Upper lobe of left lung (tissue), 6 donors: Measurements from ENCODE around the gene HPX. TPM values are rescaled to one million over a fixed set of nuclear protein-coding genes. Genes with fewer than 3 reads are reported as not detected.

Experiments used
- ATAC-seq, 2 donors: fragments of 200-7000 bp; cut with Tn5 transposase; one replicate each; pipeline ENCODE4 v1.9.1; 2022; ENCODE audit warnings: mild to moderate bottlenecking in 2 of 2, moderate library complexity in 2 of 2; ENCODE audit not compliant: low FRiP score in 2 of 2
- DNase-seq, 2 donors: peaks; one replicate each; pipeline ENCODE4 v3.0.0-alpha.2; 2019 to 2020
- H3K27ac ChIP-seq, 4 donors: fragments of 200-600 bp; sonication (generic); one replicate each; pipeline ENCODE4 v1.5.1; 2016 to 2019
- H3K27me3 ChIP-seq, 4 donors: fragments of 200-600 bp; sonication (generic); one replicate each; pipeline ENCODE4 v1.5.1; 2017 to 2019
- H3K36me3 ChIP-seq, 4 donors: fragments of 200-600 bp; sonication (generic); one replicate each; pipeline ENCODE4 v1.5.1; 2016 to 2019
- H3K4me1 ChIP-seq, 4 donors: fragments of 200-600 bp; sonication (generic); one replicate each; pipeline ENCODE4 v1.5.1; 2018 to 2019
- H3K4me3 ChIP-seq, 4 donors: fragments of 200-600 bp; sonication (generic); one replicate each; pipeline ENCODE4 v1.5.1; 2017 to 2019; ENCODE audit warnings: mild to moderate bottlenecking in 2 of 4, moderate library complexity in 1 of 4
- H3K9me3 ChIP-seq, 4 donors: fragments of 200-600 bp; sonication (generic); one replicate each; pipeline ENCODE4 v1.5.1; 2018 to 2019
- CTCF ChIP-seq, 6 experiments: fragments of 450-650 bp in 4 of 6; fragments of 200-600 bp in 2 of 6; sonication (generic) in 2 of 6; IDR thresholded peaks; one replicate each; pipeline ENCODE4 v1.5.1; 2016 to 2019; ENCODE audit warnings: antibody characterized with exemption in 6 of 6
- EP300 ChIP-seq, 4 donors: sonication (generic); formaldehyde crosslinking; IDR thresholded peaks; one replicate each; pipeline ENCODE4 v1.5.1; 2017; ENCODE audit warnings: antibody characterized with exemption in 4 of 4, control low read depth in 2 of 4
- POLR2A ChIP-seq, 4 donors: fragments of 450-650 bp; IDR thresholded peaks; one replicate each; pipeline ENCODE4 v1.5.1; 2016 to 2017; ENCODE audit warnings: antibody characterized with exemption in 4 of 4, mild to moderate bottlenecking in 2 of 4
- POLR2AphosphoS5 ChIP-seq, 2 donors: sonication (generic); formaldehyde crosslinking; IDR thresholded peaks; one replicate each; pipeline ENCODE4 v1.5.1; 2017; ENCODE audit warnings: antibody characterized with exemption in 2 of 2
- WGBS, 2 donors: methylation state at CpG; one replicate each; pipeline ENCODE4 v1.1.5; 2017 to 2018; 5-methylcytosine and 5-hydroxymethylcytosine counted together
- total RNA-seq, 6 donors: library from RNA; depleted of rRNA in 4 of 6; stranded (reverse); fragments of >200 nt in 4 of 6; gene quantifications; one replicate each; pipeline versions ENCODE4 v1.1.0 to v1.2.1, GENCODE V29; 2016 to 2021
- donor health status: DM: no; HTN: no; CAD: no; lungs with moderate emphysema.
- donor health status: DM: no; HTN: yes; CAD: no; lungs with severe emphysema.

HPX gene
- total RNA-seq, 6 donors from 2014 or later = 0.67 to 3.6 (median 2.6) TPM

- WGBS, 2 donors = 0% methylated on average over 1 of the region's 1 CpG
- no peak for TF ChIP-seq POLR2AphosphoS5 (IDR thresholded peaks at IDR 0.05)
- peak in 5 of 6 experiments; percentile 34 to 64 (median 44) for TF ChIP-seq CTCF (IDR thresholded peaks at IDR 0.05)
- TF ChIP-seq EP300 (IDR thresholded peaks at IDR 0.05) = no peak
- Histone ChIP-seq H3K4me3 (no peak overlapping the region), H3K27ac (no peak overlapping the region), H3K27me3 (no peaks in the 10 kb centered on the region), H3K9me3 (no peaks in the 10 kb centered on the region), H3K4me1 (peaks cover 0 to 6% (median 3%) of the 10 kb centered on the region in 4 donors), H3K36me3 (no peaks in the 10 kb centered on the region)
- peak in 1 of 2 donors; percentile 55 for DNase-seq
- ATAC-seq = peak in 1 of 2 donors; percentile 75
These were observed 1.7 kb downstream of the HPX start for GRCh38 chr11:6438979-6439571.

GRCh38 chr11:6437993-6438392 is 2.8 kb downstream of the HPX start:
- WGBS, 2 donors = 68% methylated on average over 3 of the region's 3 CpGs
- Histone ChIP-seq H3K4me1 (peaks cover 0 to 6% (median 3%) of the 10 kb centered on the region in 4 donors), H3K36me3 (no peaks in the 10 kb centered on the region), H3K27me3 (no peaks in the 10 kb centered on the region), H3K27ac (no peak overlapping the region), H3K9me3 (no peaks in the 10 kb centered on the region), H3K4me3 (no peak overlapping the region)
- TF ChIP-seq POLR2A (IDR thresholded peaks at IDR 0.05) (no peak), POLR2AphosphoS5 (IDR thresholded peaks at IDR 0.05) (no peak), CTCF (IDR thresholded peaks at IDR 0.05) (no peak), EP300 (IDR thresholded peaks at IDR 0.05) (no peak)
- peak in 1 of 2 donors; percentile 60 for ATAC-seq
- no peak for DNase-seq

GRCh38 chr11:6437423-6437822 is 3.4 kb downstream of the HPX start:
- TF ChIP-seq EP300 (IDR thresholded peaks at IDR 0.05) = no peak
- TF ChIP-seq CTCF (IDR thresholded peaks at IDR 0.05) = no peak
- TF ChIP-seq POLR2A (IDR thresholded peaks at IDR 0.05) = no peak
- no peak for TF ChIP-seq POLR2AphosphoS5 (IDR thresholded peaks at IDR 0.05)
- H3K4me3 ChIP-seq = no peak overlapping the region
- 86 to 91% methylated on average over 8 to 12 of the region's 12 CpGs for WGBS, 2 donors
- ATAC-seq (no peak), DNase-seq (no peak)
- no peaks in the 10 kb centered on the region for H3K9me3 ChIP-seq
- H3K27ac ChIP-seq = no peak overlapping the region
- H3K27me3 ChIP-seq = no peaks in the 10 kb centered on the region
- no peaks in the 10 kb centered on the region for H3K36me3 ChIP-seq
- H3K4me1 ChIP-seq = peaks cover 0 to 6% (median 3%) of the 10 kb centered on the region in 4 donors

- no peak overlapping the region for H3K27ac ChIP-seq
- no peak for ATAC-seq
- no peaks in the 10 kb centered on the region for H3K27me3 ChIP-seq
- no peak for DNase-seq
- peaks cover 0 to 5% (median 0%) of the 10 kb centered on the region in 4 donors for H3K4me1 ChIP-seq
- H3K36me3 ChIP-seq = no peaks in the 10 kb centered on the region
- TF ChIP-seq POLR2AphosphoS5 (IDR thresholded peaks at IDR 0.05) (no peak), EP300 (IDR thresholded peaks at IDR 0.05) (no peak), CTCF (IDR thresholded peaks at IDR 0.05) (no peak), POLR2A (IDR thresholded peaks at IDR 0.05) (no peak)
- no peak overlapping the region for H3K4me3 ChIP-seq
- WGBS, 2 donors = 66 to 75% methylated on average over 5 of the region's 5 CpGs
- no peaks in the 10 kb centered on the region for H3K9me3 ChIP-seq
These were observed 6.7 kb downstream of the HPX start for GRCh38 chr11:6433998-6434660.
